ENCODE results near the gene RPGRIP1L.

Gene RPGRIP1L

DNA sequence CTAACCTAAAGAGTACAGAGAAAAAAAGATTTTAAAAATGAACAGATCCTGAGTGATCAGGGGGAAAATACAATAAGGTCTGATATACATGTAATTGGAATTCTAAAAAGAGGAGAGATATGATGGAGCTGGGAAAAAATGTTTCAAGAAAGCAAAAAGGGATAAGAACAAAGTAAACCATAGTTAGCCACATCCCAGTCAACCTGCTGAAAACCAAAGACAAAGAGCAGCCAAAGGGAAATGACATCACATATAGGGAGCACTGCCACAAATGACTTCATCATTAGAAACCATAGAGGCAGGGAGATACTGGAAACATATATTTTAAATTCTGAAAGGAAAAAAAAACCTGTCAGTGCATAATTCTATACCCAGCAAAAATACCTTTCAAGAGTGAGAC lies 131.9 kb downstream of the RPGRIP1L start:
- Histone ChIP-seq H3K4me1 (ENCODE audit: control insufficient read depth, insufficient read depth, low read length) (no peaks in the 10 kb centered on the region), H3K36me3 (ENCODE audit: control insufficient read depth, insufficient read depth, low read length, severe bottlenecking) (no peaks in the 10 kb centered on the region), H3K4me3 (ENCODE audit: low read length) (no peak overlapping the region), H3K9me3 (ENCODE audit: control insufficient read depth, low read length) (peaks cover 27% of the 10 kb centered on the region), H3K9ac (ENCODE audit: low read length) (no peak overlapping the region), H3K27me3 (replicated peaks; ENCODE audit: control insufficient read depth, insufficient read depth, low read length) (no peaks in the 10 kb centered on the region)
- DNase-seq (ENCODE audit: low read depth): no peak

DNA sequence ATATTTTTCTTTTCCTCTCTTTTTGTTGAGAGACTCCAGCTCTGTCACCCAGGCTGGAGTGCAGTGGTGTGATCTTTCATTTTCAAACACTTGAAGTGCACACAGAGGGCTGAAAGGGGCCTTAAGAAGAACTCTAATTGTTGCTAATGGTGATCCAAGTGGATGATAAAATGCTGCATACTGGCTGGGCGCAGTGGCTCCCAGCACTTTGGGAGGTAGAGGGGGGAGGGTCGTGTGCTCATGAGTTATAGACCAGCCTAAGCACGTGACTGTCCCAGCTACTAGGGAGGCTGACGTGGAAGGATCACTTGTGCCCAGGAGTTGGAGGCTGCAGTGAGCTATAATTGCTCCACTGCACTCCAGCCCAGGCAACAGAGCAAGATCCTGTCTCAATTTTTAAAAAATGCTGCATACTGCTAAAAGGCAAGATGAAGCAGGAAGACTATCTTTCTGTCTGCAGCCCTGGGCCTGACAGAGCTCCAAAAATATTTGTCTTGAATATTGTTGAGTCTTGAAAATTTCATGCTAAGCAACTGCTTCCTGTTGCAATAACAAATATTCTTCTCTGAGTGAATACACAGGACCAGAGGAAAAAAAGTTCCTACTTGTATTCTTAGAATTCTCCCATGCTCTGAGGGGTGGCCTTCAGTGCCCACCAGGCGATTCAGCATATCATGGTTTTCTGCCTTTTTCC lies 137.0 kb downstream of the RPGRIP1L start:
- Histone ChIP-seq H3K27me3 (replicated peaks; ENCODE audit: control insufficient read depth, insufficient read depth, low read length) (no peaks in the 10 kb centered on the region), H3K9me3 (ENCODE audit: control insufficient read depth, low read length) (peaks cover 17% of the 10 kb centered on the region)
- peak; percentile 41 for DNase-seq (ENCODE audit: low read depth)

DNA sequence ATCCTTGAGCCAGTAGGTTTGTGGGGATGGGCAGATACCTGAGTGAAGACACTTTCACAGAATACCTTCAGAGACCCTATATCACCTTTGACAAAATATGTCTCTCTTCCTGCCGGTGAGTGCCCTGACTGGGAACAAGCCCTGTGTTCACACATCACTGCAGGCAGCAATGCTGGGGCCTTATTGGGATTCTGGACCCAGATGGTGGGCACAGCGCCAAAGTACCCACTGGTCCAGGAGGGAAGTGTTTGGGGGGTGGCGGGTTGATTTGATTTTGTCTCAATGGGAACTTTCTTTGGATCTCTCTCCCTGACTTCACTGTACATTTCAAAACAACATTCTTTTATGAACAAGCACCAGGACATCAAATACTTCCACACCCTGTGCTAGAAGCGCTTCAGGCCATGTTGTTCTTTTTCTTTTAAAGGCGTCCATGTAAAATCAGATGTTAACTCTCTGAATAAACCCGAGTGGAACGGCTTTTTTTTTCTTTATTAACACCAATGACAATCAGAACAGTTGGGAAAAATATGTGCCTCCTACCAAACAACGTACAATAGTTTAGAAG lies 138.3 kb downstream of the RPGRIP1L start:
- no peaks in the 10 kb centered on the region for H3K36me3 ChIP-seq (ENCODE audit: control insufficient read depth, insufficient read depth, low read length, severe bottlenecking)
- DNase-seq (ENCODE audit: low read depth): peak; percentile 45
- H3K9ac ChIP-seq (ENCODE audit: low read length): no peak overlapping the region
- H3K4me3 ChIP-seq (ENCODE audit: low read length): no peak overlapping the region
- no peaks in the 10 kb centered on the region for H3K4me1 ChIP-seq (ENCODE audit: control insufficient read depth, insufficient read depth, low read length)
- H3K9me3 ChIP-seq (ENCODE audit: control insufficient read depth, low read length): peaks cover 5% of the 10 kb centered on the region
- no peaks in the 10 kb centered on the region for H3K27me3 ChIP-seq (replicated peaks; ENCODE audit: control insufficient read depth, insufficient read depth, low read length)

More for the DNA sequence above, 137.0 kb downstream of the RPGRIP1L start:
- no peaks in the 10 kb centered on the region for H3K36me3 ChIP-seq (ENCODE audit: control insufficient read depth, insufficient read depth, low read length, severe bottlenecking)
- no peak overlapping the region for H3K4me3 ChIP-seq (ENCODE audit: low read length)
- no peaks in the 10 kb centered on the region for H3K4me1 ChIP-seq (ENCODE audit: control insufficient read depth, insufficient read depth, low read length)
- no peak overlapping the region for H3K9ac ChIP-seq (ENCODE audit: low read length)

GRCh38 chr16:53563426-53563825 lies 140.2 kb downstream of the RPGRIP1L start:
- Histone ChIP-seq H3K4me3 (ENCODE audit: low read length) (no peak overlapping the region), H3K9me3 (ENCODE audit: control insufficient read depth, low read length) (no peaks in the 10 kb centered on the region), H3K9ac (ENCODE audit: low read length) (no peak overlapping the region), H3K4me1 (ENCODE audit: control insufficient read depth, insufficient read depth, low read length) (peaks cover 3% of the 10 kb centered on the region), H3K36me3 (ENCODE audit: control insufficient read depth, insufficient read depth, low read length, severe bottlenecking) (no peaks in the 10 kb centered on the region), H3K27me3 (replicated peaks; ENCODE audit: control insufficient read depth, insufficient read depth, low read length) (no peaks in the 10 kb centered on the region)
- DNase-seq (ENCODE audit: low read depth): no peak

DNA sequence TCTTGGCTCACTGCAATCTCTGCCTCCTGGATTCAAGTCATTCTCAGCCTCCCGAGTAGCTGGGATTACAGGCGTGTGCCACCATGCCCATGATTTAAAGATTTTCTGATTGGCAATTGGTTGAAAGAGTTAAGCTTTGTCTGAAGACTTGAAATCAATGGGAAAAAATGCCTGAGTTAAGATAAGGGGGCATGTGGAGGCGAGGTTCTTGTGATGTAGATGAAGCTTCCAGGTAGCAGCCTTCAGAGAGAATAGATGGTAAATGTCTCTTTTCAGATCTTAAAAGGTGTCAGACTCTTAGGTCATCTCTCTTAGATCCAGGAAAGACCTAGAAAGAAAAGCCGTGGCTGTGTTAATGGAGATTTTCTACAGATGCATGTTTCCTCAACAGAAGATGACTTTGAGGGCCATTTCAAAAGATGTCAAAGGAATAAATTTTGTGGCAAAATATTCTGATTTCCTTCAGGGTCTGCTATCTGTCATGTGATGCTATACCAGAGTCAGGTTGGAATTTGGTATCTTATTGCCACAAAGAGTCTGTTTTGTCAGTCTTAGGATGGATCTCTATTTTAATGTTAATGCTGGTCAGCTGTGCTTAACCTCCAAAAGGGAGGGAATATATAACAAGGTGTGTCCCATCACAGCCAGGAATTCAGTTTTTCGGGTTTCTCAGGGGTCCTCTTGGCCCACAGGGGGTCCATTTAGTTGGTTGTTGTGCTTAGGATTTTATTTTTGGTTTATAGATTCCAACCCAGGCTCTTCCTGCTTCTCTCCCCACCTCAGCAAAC lies 142.4 kb downstream of the RPGRIP1L start:
- H3K9me3 ChIP-seq (ENCODE audit: control insufficient read depth, low read length): no peaks in the 10 kb centered on the region
- H3K4me1 ChIP-seq (ENCODE audit: control insufficient read depth, insufficient read depth, low read length): peaks cover 3% of the 10 kb centered on the region
- no peaks in the 10 kb centered on the region for H3K27me3 ChIP-seq (replicated peaks; ENCODE audit: control insufficient read depth, insufficient read depth, low read length)
- no peak overlapping the region for H3K4me3 ChIP-seq (ENCODE audit: low read length)
- no peaks in the 10 kb centered on the region for H3K36me3 ChIP-seq (ENCODE audit: control insufficient read depth, insufficient read depth, low read length, severe bottlenecking)
- H3K9ac ChIP-seq (ENCODE audit: low read length): no peak overlapping the region
- DNase-seq (ENCODE audit: low read depth): no peak

DNA sequence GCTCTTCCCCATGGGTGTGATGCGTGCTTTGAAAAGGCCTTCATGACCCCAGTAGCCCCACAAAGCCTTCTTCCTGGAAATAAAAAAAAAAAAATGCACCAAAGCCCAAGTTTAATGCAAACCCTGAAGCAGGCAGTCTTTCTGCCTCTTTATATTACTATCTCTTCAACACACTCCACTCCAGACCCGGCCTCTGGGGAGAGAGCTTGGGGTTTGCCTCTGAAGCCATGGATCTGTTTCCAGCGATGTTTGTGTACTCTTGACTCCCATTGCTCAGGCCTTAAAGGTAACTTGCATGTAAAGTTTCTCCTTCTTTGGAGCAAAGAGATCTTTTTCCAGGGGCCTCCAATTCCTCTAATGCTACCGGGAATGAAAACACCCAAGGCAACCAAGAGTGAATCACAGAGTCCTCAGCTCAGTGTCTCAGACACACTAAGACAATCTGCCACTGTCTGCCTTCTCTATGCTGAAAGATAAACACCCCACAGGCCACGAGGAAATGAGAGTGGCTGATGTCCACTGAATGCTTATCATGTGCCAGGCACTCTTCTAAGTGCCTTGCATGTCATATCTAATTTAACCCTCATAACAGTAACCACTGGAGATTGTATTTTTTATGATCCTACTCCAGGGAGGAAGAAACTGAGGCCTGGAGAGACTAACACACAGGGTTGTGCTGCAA lies 144.2 kb downstream of the RPGRIP1L start:
- H3K9me3 ChIP-seq (ENCODE audit: control insufficient read depth, low read length): no peaks in the 10 kb centered on the region
- DNase-seq (ENCODE audit: low read depth): no peak
- peaks cover 3% of the 10 kb centered on the region for H3K4me1 ChIP-seq (ENCODE audit: control insufficient read depth, insufficient read depth, low read length)
- H3K36me3 ChIP-seq (ENCODE audit: control insufficient read depth, insufficient read depth, low read length, severe bottlenecking): no peaks in the 10 kb centered on the region
- H3K4me3 ChIP-seq (ENCODE audit: low read length): no peak overlapping the region
- H3K9ac ChIP-seq (ENCODE audit: low read length): no peak overlapping the region
- H3K27me3 ChIP-seq (replicated peaks; ENCODE audit: control insufficient read depth, insufficient read depth, low read length): peaks cover 2% of the 10 kb centered on the region

DNA sequence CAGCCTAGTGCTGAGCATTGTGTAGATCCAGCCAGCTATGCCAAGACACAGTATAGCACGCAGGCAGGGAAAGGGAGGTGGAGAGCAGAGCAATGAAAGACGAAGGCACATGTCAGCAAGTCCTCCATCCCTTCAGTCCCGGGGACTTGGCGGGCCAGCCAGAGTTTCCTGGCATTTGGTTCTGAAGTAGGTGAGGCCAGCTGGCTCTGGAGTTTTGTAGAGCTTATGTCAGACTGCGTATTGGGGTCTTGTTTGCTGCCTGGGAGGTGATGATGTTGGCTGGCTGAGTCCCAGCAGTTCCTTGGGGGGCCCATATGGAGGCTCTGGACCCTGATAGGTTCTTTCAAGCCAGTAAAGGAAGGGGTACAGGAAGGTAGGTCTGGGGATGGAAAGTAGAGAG lies 144.9 kb downstream of the RPGRIP1L start:
- DNase-seq (ENCODE audit: low read depth): no peak
- Histone ChIP-seq H3K4me1 (ENCODE audit: control insufficient read depth, insufficient read depth, low read length) (peaks cover 3% of the 10 kb centered on the region), H3K9ac (ENCODE audit: low read length) (no peak overlapping the region), H3K36me3 (ENCODE audit: control insufficient read depth, insufficient read depth, low read length, severe bottlenecking) (no peaks in the 10 kb centered on the region), H3K4me3 (ENCODE audit: low read length) (no peak overlapping the region), H3K27me3 (replicated peaks; ENCODE audit: control insufficient read depth, insufficient read depth, low read length) (peaks cover 5% of the 10 kb centered on the region), H3K9me3 (ENCODE audit: control insufficient read depth, low read length) (no peaks in the 10 kb centered on the region)

DNA sequence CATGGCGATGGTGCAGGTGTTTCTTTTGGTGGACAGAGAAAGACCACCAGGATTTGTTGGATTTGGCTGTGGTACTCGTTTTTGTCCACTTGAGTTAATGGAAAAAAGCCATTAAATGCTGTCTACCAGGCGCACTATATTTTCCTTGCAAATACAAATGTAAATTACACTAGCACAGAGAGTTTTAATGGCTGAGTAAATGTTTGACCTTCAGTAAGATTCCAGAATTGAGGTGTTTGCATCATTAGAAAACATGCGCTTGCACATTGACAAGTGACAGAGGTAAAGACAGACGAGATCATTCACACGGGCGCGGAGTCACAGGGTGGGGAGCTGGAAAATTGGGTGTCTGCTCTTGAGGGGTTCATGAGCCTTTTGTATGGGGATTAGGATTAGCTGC lies 147.1 kb downstream of the RPGRIP1L start:
- Histone ChIP-seq H3K27me3 (replicated peaks; ENCODE audit: control insufficient read depth, insufficient read depth, low read length) (peaks cover 5% of the 10 kb centered on the region), H3K4me1 (ENCODE audit: control insufficient read depth, insufficient read depth, low read length) (peaks cover 3% of the 10 kb centered on the region), H3K36me3 (ENCODE audit: control insufficient read depth, insufficient read depth, low read length, severe bottlenecking) (no peaks in the 10 kb centered on the region), H3K9me3 (ENCODE audit: control insufficient read depth, low read length) (no peaks in the 10 kb centered on the region), H3K4me3 (ENCODE audit: low read length) (no peak overlapping the region), H3K9ac (ENCODE audit: low read length) (no peak overlapping the region)
- no peak for DNase-seq (ENCODE audit: low read depth)

DNA sequence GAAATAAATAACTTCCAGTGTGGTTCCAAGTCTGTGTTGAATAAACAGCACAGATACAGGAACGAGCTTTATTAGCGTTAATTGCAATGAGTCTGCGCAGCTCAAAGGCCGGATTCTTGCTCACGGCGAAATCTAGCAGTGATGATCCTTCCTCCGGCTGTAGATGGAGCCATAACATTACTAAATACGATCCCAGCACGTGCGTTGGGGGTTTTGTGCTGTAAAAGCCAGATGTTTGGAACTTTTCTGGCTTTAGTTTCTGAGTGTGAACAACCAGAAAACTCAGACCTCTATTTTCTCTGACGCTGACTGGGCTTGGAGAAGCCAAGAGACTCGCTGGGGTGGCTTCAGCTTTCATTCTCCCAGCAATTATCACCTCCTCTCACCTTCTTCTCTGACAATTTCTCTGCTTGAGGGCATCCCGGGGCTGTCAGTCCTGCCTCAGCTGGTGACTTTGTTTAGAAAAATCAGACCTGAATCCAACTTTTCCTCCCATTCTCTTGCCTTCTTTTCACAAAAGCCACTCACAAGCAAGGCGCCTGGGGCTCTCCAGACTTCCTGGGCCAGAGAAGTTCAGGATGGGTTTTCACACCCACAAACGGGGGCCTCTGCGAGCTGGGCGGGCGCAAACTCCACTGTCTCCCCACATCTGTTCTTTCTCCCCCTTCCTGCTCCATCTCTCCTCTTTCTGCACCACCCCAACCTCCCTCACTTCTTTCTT lies 153.5 kb downstream of the RPGRIP1L start:
- H3K27me3 ChIP-seq (replicated peaks; ENCODE audit: control insufficient read depth, insufficient read depth, low read length): peaks cover 5% of the 10 kb centered on the region
- no peaks in the 10 kb centered on the region for H3K36me3 ChIP-seq (ENCODE audit: control insufficient read depth, insufficient read depth, low read length, severe bottlenecking)
- H3K4me3 ChIP-seq (ENCODE audit: low read length): no peak overlapping the region
- no peaks in the 10 kb centered on the region for H3K9me3 ChIP-seq (ENCODE audit: control insufficient read depth, low read length)
- peak overlapping the region; percentile 54 for H3K9ac ChIP-seq (ENCODE audit: low read length)
- peaks cover 6% of the 10 kb centered on the region for H3K4me1 ChIP-seq (ENCODE audit: control insufficient read depth, insufficient read depth, low read length)
- peak; percentile 93 for DNase-seq (ENCODE audit: low read depth)
